HEK293 (cell line): ENCODE data around the gene CAPN15.
A peak's percentile ranks its signal among the peaks of the same experiment; 100 is the strongest.

ENCODE experiments used
- CTCF ChIA-PET: fragments of 350-600 bp; formaldehyde crosslinking; extraction: SDS; loops from one replicate; lab custom pipeline; 2021; ENCODE audit warnings: antibody characterized with exemption; lab: Yijun Ruan, JAX
- POLR2A ChIA-PET: fragments of 300-600 bp; formaldehyde crosslinking; extraction: SDS; loops from one replicate; lab custom pipeline; 2020; ENCODE audit warnings: antibody characterized with exemption, inconsistent platforms; lab: Yijun Ruan, JAX
- H3K27ac ChIP-seq: fragments of 200-500 bp; sonication (Bioruptor generic); 2 replicates; pipeline ENCODE4 v1.5.1; 2014; ENCODE audit warnings: low read depth, low read length, control low read depth, inconsistent platforms; ENCODE audit errors: extremely low read depth
- H3K36me3 ChIP-seq, 2 experiments: fragments of 200-500 bp in 1 of 2; sonication (Bioruptor generic) in 1 of 2; 1 replicate in 1 of 2; 2 replicates in 1 of 2; pipeline ENCODE4 v1.5.1; 2014 to 2017; ENCODE audit warnings: inconsistent platforms in 2 of 2, low read length in 2 of 2; ENCODE audit not compliant: control insufficient read depth in 2 of 2, insufficient read depth in 1 of 2
- H3K4me1 ChIP-seq: fragments of 200-500 bp; sonication (Bioruptor generic); 2 replicates; pipeline ENCODE4 v1.5.1; 2014; ENCODE audit warnings: mild to moderate bottlenecking, low read length, inconsistent platforms; ENCODE audit not compliant: control insufficient read depth, insufficient read depth
- H3K4me3 ChIP-seq: 2 replicates; pipeline ENCODE4 v1.5.1; 2011; ENCODE audit warnings: low read depth, mild to moderate bottlenecking, control low read depth, low read length, moderate library complexity
- H3K9me3 ChIP-seq: fragments of 200-500 bp; sonication (Bioruptor generic); 2 replicates; pipeline ENCODE4 v1.5.1; 2014; ENCODE audit warnings: low read depth, low read length, inconsistent platforms; ENCODE audit not compliant: control insufficient read depth, insufficient read depth
- GLIS2 ChIP-seq: fragments of 450-650 bp; formaldehyde crosslinking; IDR thresholded peaks from 2 replicates; pipeline ENCODE4 v1.5.1; 2016; ENCODE audit warnings: missing biosample characterization, missing genetic modification characterization
- HIC1 ChIP-seq: fragments of 450-650 bp; formaldehyde crosslinking; IDR thresholded peaks from 2 replicates; pipeline ENCODE4 v1.5.1; 2016; ENCODE audit warnings: missing biosample characterization, missing genetic modification characterization
- RBAK ChIP-seq: fragments of 450-650 bp; formaldehyde crosslinking; IDR thresholded peaks from 2 replicates; pipeline ENCODE4 v1.5.1; 2016; ENCODE audit warnings: missing biosample characterization, missing genetic modification characterization
- SCRT1 ChIP-seq: fragments of 450-650 bp; formaldehyde crosslinking; IDR thresholded peaks from 2 replicates; pipeline ENCODE4 v1.5.1; 2016; ENCODE audit warnings: missing biosample characterization, missing genetic modification characterization, borderline replicate concordance
- SCRT2 ChIP-seq: fragments of 450-650 bp; formaldehyde crosslinking; IDR thresholded peaks from 2 replicates; pipeline ENCODE4 v1.5.1; 2016; ENCODE audit warnings: missing biosample characterization, missing genetic modification characterization
- ZBTB10 ChIP-seq: fragments of 450-650 bp; formaldehyde crosslinking; IDR thresholded peaks from 2 replicates; pipeline ENCODE4 v1.5.1; 2016; ENCODE audit warnings: missing biosample characterization, missing genetic modification characterization
- ZBTB8A ChIP-seq: fragments of 450-650 bp; formaldehyde crosslinking; IDR thresholded peaks from 2 replicates; pipeline ENCODE4 v1.5.1; 2016; ENCODE audit warnings: missing biosample characterization, missing genetic modification characterization
- ZNF114 ChIP-seq: fragments of 450-650 bp; formaldehyde crosslinking; IDR thresholded peaks from 2 replicates; pipeline ENCODE4 v1.5.0; 2017; ENCODE audit warnings: missing biosample characterization, missing genetic modification characterization
- ZNF155 ChIP-seq: fragments of 450-650 bp; formaldehyde crosslinking; IDR thresholded peaks from 2 replicates; pipeline ENCODE4 v1.5.1; 2016; ENCODE audit warnings: missing biosample characterization, missing genetic modification characterization
- ZNF175 ChIP-seq: fragments of 450-650 bp; formaldehyde crosslinking; IDR thresholded peaks from 2 replicates; pipeline ENCODE4 v1.5.1; 2016; ENCODE audit warnings: missing biosample characterization, missing genetic modification characterization
- ZNF544 ChIP-seq: fragments of 450-650 bp; formaldehyde crosslinking; IDR thresholded peaks from 2 replicates; pipeline ENCODE4 v1.5.0; 2017; ENCODE audit warnings: missing biosample characterization, missing genetic modification characterization
- ZNF624 ChIP-seq: fragments of 450-650 bp; formaldehyde crosslinking; IDR thresholded peaks from 2 replicates; pipeline ENCODE4 v1.5.1; 2017; ENCODE audit warnings: missing biosample characterization, missing genetic modification characterization
- ZNF629 ChIP-seq: fragments of 450-650 bp; formaldehyde crosslinking; IDR thresholded peaks from 2 replicates; pipeline ENCODE4 v1.5.1; 2017; ENCODE audit warnings: missing biosample characterization, missing genetic modification characterization
- ZNF76 ChIP-seq: fragments of 450-650 bp; formaldehyde crosslinking; IDR thresholded peaks from 2 replicates; pipeline ENCODE4; 2016; ENCODE audit warnings: low read depth, missing biosample characterization, missing genetic modification characterization, borderline replicate concordance
- ZSCAN18 ChIP-seq: fragments of 450-650 bp; formaldehyde crosslinking; IDR thresholded peaks from 2 replicates; pipeline ENCODE4 v1.5.1; 2016; ENCODE audit warnings: missing biosample characterization, missing genetic modification characterization
- TF ChIP-seq, protein P1 (sequence below): fragments of 450-650 bp; formaldehyde crosslinking; IDR thresholded peaks from 2 replicates; pipeline ENCODE4 v1.5.1; 2017; ENCODE audit warnings: missing biosample characterization, missing genetic modification characterization
- TF ChIP-seq, protein P2 (sequence below): fragments of 450-650 bp; formaldehyde crosslinking; IDR thresholded peaks from 2 replicates; pipeline ENCODE4 v1.5.0; 2017; ENCODE audit warnings: missing biosample characterization, missing genetic modification characterization, borderline replicate concordance

Gene CAPN15

GRCh38 chr16:577796-578195 lies 50.3 kb downstream of the CAPN15 start (continued):
- TF ChIP-seq ZBTB10 (tag by site-specific recombination), result no peak
- no peak for TF ChIP-seq RBAK (tag by site-specific recombination)
- TF ChIP-seq ZNF629 (tag by site-specific recombination), result no peak
- TF ChIP-seq ZSCAN18 (tag by site-specific recombination), result no peak
- TF ChIP-seq HIC1 (tag by site-specific recombination), result no peak
- TF ChIP-seq ZNF175, result no peak
- no peak for TF ChIP-seq ZNF624 (tag by site-specific recombination)

DNA sequence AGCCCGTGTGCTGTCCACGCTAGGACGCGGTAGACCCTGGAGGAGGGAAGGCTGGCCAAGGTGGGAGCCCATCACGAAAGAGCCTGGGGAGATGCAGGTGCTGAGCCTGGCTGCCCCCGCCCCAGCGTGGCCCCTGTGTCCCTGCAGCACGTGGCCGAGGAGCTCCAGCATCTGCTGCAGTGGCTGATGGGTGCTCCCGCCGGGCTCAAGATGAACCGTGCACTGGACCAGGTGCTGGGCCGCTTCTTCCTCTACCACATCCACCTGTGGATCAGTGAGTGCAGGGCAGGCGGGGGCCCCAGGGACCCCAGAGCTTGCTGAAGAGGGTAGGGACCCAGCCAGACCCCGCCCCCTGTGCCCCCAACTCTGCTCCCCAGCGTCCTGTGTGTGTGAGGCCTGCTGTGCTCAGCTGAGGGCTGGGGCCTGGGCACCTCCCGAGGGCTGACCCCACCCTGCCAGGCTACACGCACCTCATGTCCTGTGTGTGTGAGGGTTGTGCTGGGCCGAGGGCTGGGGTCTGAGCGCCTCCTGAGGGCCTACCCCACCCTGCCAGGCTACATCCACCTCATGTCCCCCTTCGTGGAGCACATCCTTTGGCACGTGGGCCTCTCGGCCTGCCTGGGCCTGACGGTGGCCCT lies 50.8 kb downstream of the CAPN15 start:
- CTCF ChIA-PET, result interaction anchor here (0.8 kb wide), 1 partner anchor 97 kb away, joined by 4 read pairs; the partner anchor contains the start of gene RHBDL1
- no peak overlapping the region for H3K4me3 ChIP-seq
- H3K27ac ChIP-seq, result 0 out of 2 replicates have a peak overlapping the region, but pooled peaks have one; percentile 16
- no peaks in the 10 kb centered on the region for H3K9me3 ChIP-seq
- H3K4me1 ChIP-seq, result no peaks in the 10 kb centered on the region
- TF ChIP-seq GLIS2 (tag by site-specific recombination) (0 out of 2 replicates have a peak, but pooled peaks have one; percentile 23), ZBTB8A (tag by site-specific recombination) (no peak), ZNF544 (tag by site-specific recombination) (no peak), SCRT2 (tag by site-specific recombination) (peak; percentile 63), SCRT1 (tag by site-specific recombination) (0 out of 2 replicates have a peak, but pooled peaks have one; percentile 14), ZNF76 (tag by site-specific recombination) (no peak), ZNF155 (tag by site-specific recombination) (no peak), ZNF114 (tag by site-specific recombination) (no peak)
- TF ChIP-seq, protein P1, sequence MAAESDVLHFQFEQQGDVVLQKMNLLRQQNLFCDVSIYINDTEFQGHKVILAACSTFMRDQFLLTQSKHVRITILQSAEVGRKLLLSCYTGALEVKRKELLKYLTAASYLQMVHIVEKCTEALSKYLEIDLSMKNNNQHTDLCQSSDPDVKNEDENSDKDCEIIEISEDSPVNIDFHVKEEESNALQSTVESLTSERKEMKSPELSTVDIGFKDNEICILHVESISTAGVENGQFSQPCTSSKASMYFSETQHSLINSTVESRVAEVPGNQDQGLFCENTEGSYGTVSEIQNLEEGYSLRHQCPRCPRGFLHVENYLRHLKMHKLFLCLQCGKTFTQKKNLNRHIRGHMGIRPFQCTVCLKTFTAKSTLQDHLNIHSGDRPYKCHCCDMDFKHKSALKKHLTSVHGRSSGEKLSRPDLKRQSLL (tag by site-specific recombination), result peak; percentile 88
- TF ChIP-seq, protein P2, sequence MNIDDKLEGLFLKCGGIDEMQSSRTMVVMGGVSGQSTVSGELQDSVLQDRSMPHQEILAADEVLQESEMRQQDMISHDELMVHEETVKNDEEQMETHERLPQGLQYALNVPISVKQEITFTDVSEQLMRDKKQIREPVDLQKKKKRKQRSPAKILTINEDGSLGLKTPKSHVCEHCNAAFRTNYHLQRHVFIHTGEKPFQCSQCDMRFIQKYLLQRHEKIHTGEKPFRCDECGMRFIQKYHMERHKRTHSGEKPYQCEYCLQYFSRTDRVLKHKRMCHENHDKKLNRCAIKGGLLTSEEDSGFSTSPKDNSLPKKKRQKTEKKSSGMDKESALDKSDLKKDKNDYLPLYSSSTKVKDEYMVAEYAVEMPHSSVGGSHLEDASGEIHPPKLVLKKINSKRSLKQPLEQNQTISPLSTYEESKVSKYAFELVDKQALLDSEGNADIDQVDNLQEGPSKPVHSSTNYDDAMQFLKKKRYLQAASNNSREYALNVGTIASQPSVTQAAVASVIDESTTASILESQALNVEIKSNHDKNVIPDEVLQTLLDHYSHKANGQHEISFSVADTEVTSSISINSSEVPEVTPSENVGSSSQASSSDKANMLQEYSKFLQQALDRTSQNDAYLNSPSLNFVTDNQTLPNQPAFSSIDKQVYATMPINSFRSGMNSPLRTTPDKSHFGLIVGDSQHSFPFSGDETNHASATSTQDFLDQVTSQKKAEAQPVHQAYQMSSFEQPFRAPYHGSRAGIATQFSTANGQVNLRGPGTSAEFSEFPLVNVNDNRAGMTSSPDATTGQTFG (tag by site-specific recombination), result 0 out of 2 replicates have a peak, but pooled peaks have one; percentile 8
- TF ChIP-seq, all 188 proteins: peak for 5
- POLR2A ChIA-PET, result no interaction called here
- peaks cover 0 to 55% of the 10 kb centered on the region in 2 experiments; a peak in 1 of 3 replicates for H3K36me3 ChIP-seq
